ENCODE measurements around the gene HLA-DOA. TPM values are rescaled to one million over a fixed set of nuclear protein-coding genes. Genes with fewer than 3 reads are reported as not detected.
A peak's percentile ranks its signal among the peaks of the same experiment; 100 is the strongest.

HLA-DOA gene
- total RNA-seq, 6 experiments from 2014 or later, result 0.37 to 3.3 (median 1.2) TPM

DNA sequence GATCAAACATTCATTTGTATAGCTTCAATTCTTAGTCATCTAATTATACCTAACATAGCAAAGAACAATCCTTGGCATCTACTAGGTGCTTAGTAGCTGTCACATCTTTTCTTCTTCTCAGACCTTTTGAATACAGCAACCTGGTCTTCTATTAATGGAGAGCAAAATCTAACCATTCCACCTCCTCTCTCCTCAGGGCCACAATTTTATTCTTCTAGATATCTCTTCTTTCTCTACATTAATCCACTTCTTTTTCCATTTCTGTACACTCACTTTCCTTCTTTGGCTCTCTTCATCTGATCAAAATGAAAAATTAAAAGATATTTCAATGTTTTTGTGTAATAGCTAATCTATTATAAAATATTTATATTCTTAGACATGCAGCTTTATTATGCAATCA is 9.0 kb upstream of the HLA-DOA start:
- TF ChIP-seq CTCF (IDR thresholded peaks at IDR 0.05), result no peak
- TF ChIP-seq POLR2A (IDR thresholded peaks at IDR 0.05), result no peak
- H3K27me3 ChIP-seq, result peaks cover 0 to under 1% of the 10 kb centered on the region in 2 donors
- no peak for DNase-seq
- ATAC-seq, result no peak
- intact Hi-C loops (cut with DNase I), result no loop called here
- H3K4me1 ChIP-seq, result peaks cover 0 to 7% (median 0%) of the 10 kb centered on the region in 4 donors
- no peaks in the 10 kb centered on the region for H3K36me3 ChIP-seq
- H3K9me3 ChIP-seq, result no peaks in the 10 kb centered on the region
- H3K4me3 ChIP-seq, result peak overlapping the region in 1 of 3 donors; percentile 14
- H3K27ac ChIP-seq, result peak overlapping the region; percentile 57 to 84 (median 64)

DNA sequence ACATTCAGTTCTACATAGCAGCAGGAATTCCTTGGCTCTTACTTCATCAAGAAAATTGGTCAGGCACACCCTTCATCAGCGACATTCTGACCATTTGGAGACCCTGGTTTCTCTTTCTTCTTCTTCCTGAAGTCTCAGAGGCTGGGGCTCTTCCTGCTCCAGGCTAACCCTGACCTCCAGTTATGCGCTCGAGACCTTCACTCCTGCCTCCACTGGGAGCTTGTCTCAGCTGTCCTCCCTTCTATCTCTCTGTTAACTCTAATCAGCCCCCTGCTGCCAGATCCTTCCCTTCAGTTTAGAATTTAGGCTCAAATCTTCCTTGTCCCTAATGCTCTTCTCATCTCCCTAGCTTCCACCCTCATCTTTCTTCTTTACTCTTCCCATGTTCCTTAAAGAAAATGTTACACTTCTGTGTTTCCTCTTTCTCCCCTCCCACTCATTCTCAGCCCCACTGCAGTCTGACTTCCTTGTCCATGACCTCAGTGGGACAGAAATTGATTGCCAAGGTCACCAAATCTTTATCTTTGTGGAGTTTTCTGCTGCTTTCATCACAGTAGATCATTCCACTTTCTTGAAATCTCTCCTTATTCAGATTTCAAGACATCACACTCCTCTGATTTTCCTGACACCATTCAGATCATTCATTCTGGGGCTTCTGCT is 8.4 kb upstream of the HLA-DOA start:
- peak in 1 of 4 donors; percentile 15 for ATAC-seq
- Histone ChIP-seq H3K27me3 (peaks cover 0 to 2% of the 10 kb centered on the region in 2 donors), H3K36me3 (no peaks in the 10 kb centered on the region), H3K4me3 (no peak overlapping the region), H3K4me1 (peaks cover 0 to 7% (median 0%) of the 10 kb centered on the region in 4 donors), H3K27ac (peak overlapping the region; percentile 57 to 84 (median 64)), H3K9me3 (no peaks in the 10 kb centered on the region)
- TF ChIP-seq CTCF (IDR thresholded peaks at IDR 0.05) (no peak), POLR2A (IDR thresholded peaks at IDR 0.05) (no peak)
- intact Hi-C loops (cut with DNase I), result no loop called here
- WGBS (ENCODE audit: insufficient coverage, low coverage, low lambda C conversion rate, missing lambda C conversion rate), result 46% methylated on average over 3 of the region's 3 CpGs
- DNase-seq, result no peak

DNA sequence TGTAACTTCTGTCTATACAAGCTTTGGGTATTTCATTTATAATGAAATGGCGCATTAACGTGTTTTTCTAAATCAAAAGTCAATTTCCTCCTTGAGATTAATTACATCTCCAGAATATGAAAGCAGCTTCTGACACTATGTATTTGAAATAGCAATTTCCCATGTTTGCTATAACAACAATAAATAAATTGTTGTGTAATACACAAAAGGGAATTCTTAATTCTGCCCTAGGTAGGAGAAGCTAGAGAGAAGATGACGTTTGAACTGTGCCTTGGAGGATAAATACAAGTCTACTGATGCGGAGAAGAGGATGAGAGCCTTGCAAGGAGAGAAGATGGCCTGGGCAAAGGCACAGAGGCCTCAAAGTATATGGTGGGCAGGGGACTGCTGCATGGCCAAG is 7.6 kb upstream of the HLA-DOA start:
- ATAC-seq (no peak), DNase-seq (no peak)
- H3K27ac ChIP-seq, result peak overlapping the region in 1 of 3 donors; percentile 84
- TF ChIP-seq CTCF (IDR thresholded peaks at IDR 0.05), result no peak
- no peak for TF ChIP-seq POLR2A (IDR thresholded peaks at IDR 0.05)
- no peaks in the 10 kb centered on the region for H3K9me3 ChIP-seq
- H3K27me3 ChIP-seq, result peaks cover 0 to 2% of the 10 kb centered on the region in 2 donors
- intact Hi-C loops (cut with DNase I), result no loop called here
- H3K4me1 ChIP-seq, result peaks cover 0 to 7% (median 0%) of the 10 kb centered on the region in 4 donors
- 71% methylated on average over 4 of the region's 4 CpGs for WGBS (ENCODE audit: insufficient coverage, low coverage, low lambda C conversion rate, missing lambda C conversion rate)
- H3K4me3 ChIP-seq, result no peak overlapping the region
- no peaks in the 10 kb centered on the region for H3K36me3 ChIP-seq

DNA sequence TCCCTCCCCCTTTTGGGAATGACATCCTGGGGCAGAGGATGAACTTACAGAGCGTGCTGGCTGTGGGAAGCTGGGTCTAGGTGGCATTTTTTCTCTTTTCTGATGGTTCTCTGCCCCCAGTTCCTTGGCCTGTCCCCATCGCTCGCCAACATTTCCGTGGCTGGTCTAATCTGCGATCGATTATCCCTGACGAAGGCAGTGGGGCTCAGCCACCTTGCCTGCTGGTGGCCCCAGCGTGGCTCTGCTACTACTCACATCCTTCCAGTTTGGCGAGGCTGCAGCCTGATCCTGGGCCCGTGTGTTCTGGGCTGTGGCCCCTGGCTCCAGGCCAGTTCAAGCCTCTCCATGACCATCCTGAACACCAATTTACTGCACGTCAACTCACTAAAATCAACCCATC is 6.4 kb upstream of the HLA-DOA start:
- DNase-seq (no peak), ATAC-seq (no peak)
- Histone ChIP-seq H3K36me3 (no peaks in the 10 kb centered on the region), H3K9me3 (no peaks in the 10 kb centered on the region), H3K4me3 (no peak overlapping the region), H3K4me1 (peaks cover 0 to 7% (median 0%) of the 10 kb centered on the region in 4 donors), H3K27me3 (peaks cover 0 to 2% of the 10 kb centered on the region in 2 donors), H3K27ac (no peak overlapping the region)
- 65% methylated on average over 9 of the region's 11 CpGs for WGBS (ENCODE audit: insufficient coverage, low coverage, low lambda C conversion rate, missing lambda C conversion rate)
- intact Hi-C loops (cut with DNase I), result no loop called here
- TF ChIP-seq CTCF (IDR thresholded peaks at IDR 0.05) (no peak), POLR2A (IDR thresholded peaks at IDR 0.05) (no peak)

All from right lobe of liver (tissue), 6 donors.